NCI-H2107 (cell line): Measurements from ENCODE around the gene AFF3.
"Not testable (repeated sequence)": the region's sequence is repeated elsewhere in the genome, so short reads cannot be mapped to it uniquely, and the experiment has no call there.

ENCODE experiments used
- DNase-seq: peaks from one replicate; lab custom pipeline; 2025; lab: John Stamatoyannopoulos, UW

AFF3 gene

DNA sequence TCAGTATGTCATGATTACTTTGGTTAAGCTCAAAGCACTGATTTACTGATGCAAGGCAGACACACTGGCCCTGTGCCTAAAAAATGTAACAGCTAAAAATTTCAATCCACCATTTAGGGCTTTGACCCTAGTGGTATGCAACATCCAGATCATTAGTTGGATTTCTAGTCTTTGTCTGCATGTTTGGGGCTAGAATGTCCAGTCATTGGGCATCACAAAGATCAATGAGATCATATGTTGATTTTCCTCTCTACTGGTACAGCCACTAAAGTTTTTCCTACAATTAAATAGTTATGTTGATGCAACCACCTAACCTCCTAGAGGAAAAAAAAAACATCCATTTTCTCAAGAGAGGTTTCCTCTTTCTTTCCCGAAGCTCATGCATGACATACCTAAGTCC is 599.1 kb downstream of the AFF3 start:
- no peak for DNase-seq

GRCh38 chr2:99537910-99538485 is 604.4 kb downstream of the AFF3 start:
- no peak for DNase-seq

- no peak for DNase-seq
Observed at GRCh38 chr2:99524056-99524455, 618.3 kb downstream of the AFF3 start.

GRCh38 chr2:99522157-99522556 is 620.2 kb downstream of the AFF3 start:
- DNase-seq: no peak

DNA sequence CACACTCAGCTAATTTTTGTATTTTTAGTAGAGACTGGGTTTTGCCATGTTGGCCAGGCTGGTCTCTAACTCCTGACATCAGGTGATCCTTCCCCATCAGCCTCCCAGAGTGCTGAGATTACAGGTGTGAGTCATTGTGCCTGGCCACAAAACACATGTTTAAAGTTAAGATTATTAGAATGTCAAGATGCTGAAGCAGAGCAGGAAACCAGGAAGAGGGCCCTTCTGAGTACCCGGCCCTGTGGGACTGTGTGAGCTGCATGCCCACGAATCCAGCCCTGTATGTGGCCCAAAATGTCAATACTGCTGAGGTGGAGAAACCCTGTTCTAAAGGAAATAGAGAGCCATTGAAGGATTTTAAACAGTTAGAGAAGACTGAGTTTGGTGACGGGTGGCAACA is 621.6 kb downstream of the AFF3 start:
- DNase-seq: no peak

- no peak for DNase-seq
Observed at GRCh38 chr2:99520195-99520594, 622.2 kb downstream of the AFF3 start.

DNA sequence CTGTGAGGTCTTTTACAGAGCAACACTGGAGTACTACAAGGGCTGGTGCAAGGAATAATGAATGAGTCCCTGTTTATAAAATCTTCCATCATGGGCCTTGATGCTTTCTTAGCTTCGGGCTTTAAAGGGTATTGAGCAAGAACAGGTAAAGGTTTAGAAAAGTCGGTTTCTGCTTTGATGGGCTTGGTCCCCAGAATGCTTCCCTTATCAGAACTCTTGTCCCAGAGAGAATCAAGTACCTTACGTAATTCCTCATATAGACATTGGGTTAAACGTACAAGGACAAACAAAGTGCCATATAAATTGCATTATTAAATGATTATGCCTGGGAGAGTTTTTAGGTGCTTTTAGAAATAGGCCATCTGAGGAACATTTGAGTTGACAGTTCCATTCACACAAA is 628.0 kb downstream of the AFF3 start:
- no peak for DNase-seq

DNA sequence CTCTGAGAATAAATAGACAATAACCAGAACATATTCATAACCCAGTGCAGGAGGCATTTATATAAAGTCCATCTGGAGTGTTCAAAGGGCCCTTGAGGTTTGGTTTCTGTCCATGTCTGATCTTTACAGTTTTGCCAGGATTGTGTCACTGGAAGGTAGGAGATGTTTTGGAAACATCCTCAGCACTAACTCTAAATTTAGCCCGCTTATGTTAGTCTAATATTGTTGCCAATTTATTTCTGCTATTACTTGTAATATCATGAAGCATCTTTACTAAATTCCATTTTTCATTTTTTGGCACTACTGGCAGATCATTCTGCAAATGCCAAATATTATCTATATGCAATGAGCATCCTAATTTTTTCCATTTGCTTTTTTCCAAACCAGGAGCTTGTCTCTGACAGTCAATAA is 630.2 kb downstream of the AFF3 start:
- no peak for DNase-seq

- no peak for DNase-seq
Observed at GRCh38 chr2:99509387-99509786, 633.0 kb downstream of the AFF3 start.

DNA sequence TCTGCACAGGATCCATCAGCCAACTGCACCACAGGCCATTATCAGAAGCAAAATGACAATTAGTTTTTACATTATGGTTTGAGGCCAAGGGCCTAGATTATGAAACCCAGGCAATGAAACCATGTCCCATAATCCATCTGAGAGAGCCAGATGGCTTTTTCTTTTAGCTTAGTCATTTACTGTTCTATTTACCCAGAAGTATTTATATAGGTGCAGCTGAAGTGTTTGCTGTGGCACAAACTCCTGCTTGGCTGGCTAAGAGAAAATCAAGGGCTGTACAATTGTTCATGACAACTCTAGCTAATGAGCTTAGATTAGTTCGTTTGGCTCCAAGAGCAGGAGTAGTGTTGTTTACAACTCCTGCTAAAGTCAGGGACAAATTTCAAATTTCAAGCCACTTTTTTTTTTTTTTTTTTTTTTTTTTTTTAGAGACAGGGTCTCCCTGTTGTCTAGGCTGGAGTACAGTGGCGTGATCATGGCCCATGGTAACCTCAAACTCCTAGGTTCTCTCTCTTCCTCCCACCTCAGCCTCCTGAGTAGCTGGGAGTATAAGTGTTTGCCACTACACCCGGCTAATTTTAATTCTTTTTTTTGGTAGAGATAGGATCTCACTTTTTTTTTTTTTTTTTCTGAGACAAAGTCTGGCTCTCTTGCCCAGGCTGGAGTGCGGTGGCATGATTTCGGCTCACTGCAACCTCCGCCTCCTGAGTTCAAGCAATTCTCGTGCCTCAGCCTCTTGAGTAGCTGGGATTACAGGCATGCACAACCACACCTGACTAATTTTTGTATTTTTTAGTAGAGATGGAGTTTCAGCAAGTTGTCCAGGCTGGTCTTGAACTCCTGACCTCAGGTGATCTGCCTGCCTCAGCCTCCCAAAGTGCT is 634.2 kb downstream of the AFF3 start:
- peak; percentile 77 for DNase-seq

DNA sequence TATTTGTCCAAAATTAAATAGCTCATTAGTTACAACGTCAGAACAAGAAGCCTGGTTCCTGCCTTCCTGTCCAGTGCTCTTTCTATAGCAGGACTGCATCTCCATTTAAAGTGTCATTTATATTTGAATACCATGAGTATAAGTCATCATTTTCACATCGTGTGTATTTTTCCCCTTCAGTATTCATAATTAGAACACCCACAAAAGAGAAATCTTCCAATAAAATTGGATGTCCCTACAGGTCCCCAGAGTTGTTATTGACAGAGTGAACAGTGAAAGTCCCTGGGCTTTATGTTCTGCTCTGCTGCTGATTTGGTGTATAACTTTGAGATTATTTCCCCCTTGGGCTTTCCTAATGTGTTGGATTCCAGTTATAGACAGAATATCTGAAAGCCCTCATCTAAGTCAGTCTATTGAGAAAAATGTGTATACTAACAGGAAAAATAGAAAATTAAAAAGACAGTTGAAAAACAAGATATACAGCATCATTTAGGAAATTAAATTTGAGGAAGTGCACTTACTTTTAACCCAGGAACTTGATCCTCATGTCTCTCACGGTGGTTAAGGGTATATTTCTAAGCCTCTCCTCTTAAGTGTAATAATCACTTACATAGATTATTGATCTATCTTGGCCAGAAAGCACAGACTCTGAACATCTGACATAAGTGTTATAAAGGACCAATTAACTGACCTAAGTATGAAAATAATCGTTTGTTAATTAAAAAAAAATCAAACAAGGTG is 637.4 kb downstream of the AFF3 start:
- no peak for DNase-seq

- not testable (repeated sequence) for DNase-seq
Observed at GRCh38 chr2:99503662-99504416, 638.6 kb downstream of the AFF3 start.

GRCh38 chr2:99496021-99496420 is 646.4 kb downstream of the AFF3 start:
- DNase-seq: no peak
